ENCODE data around the gene TMPRSS7.

Gene TMPRSS7

DNA sequence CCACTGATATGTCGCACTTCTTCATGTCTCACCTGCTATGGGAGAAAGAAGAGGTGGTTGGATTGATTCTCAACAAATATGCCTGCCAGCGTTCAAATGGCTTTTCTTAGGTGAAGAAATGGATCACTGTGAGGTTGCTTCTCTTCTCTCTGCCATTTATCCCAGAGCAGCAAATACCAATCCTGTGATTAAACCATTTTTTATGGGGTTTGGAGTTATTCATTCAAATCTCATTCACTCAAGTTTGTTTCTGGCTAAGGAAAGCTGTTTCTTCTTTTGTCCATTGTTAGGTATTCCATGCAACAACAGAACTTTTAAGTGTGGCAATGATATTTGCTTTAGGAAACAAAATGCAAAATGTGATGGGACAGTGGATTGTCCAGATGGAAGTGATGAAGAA, 39.5 kb downstream of the TMPRSS7 start:
- no peak for DNase-seq
- H3K9me3 ChIP-seq (ENCODE audit: insufficient read depth, low read length, severe bottlenecking), result no peaks in the 10 kb centered on the region
- H3K79me2 ChIP-seq (ENCODE audit: insufficient read depth, low read length), result no peaks in the 10 kb centered on the region
- no peaks in the 10 kb centered on the region for H4K20me1 ChIP-seq (ENCODE audit: insufficient read depth, low read length)
- no peak for TF ChIP-seq EZH2 (IDR thresholded peaks at IDR 0.05; ENCODE audit: borderline replicate concordance, low read depth, low read length, severe bottlenecking)
- TF ChIP-seq, protein P1, sequence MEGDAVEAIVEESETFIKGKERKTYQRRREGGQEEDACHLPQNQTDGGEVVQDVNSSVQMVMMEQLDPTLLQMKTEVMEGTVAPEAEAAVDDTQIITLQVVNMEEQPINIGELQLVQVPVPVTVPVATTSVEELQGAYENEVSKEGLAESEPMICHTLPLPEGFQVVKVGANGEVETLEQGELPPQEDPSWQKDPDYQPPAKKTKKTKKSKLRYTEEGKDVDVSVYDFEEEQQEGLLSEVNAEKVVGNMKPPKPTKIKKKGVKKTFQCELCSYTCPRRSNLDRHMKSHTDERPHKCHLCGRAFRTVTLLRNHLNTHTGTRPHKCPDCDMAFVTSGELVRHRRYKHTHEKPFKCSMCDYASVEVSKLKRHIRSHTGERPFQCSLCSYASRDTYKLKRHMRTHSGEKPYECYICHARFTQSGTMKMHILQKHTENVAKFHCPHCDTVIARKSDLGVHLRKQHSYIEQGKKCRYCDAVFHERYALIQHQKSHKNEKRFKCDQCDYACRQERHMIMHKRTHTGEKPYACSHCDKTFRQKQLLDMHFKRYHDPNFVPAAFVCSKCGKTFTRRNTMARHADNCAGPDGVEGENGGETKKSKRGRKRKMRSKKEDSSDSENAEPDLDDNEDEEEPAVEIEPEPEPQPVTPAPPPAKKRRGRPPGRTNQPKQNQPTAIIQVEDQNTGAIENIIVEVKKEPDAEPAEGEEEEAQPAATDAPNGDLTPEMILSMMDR (IDR thresholded peaks at IDR 0.05; ENCODE audit: borderline replicate concordance, extremely low read depth, low read length, poor library complexity, severe bottlenecking), result no peak
- no peak overlapping the region for H3K4me3 ChIP-seq (ENCODE audit: low read depth in 1 of 2, low read length in 2 of 2)
- ATAC-seq (ENCODE audit: insufficient read depth, low read depth), result no peak
- no peak overlapping the region for H3K9ac ChIP-seq (ENCODE audit: low read depth, low read length)
- no peak overlapping the region for H3K27ac ChIP-seq (ENCODE audit: low read length)
- H3K4me2 ChIP-seq (ENCODE audit: insufficient read depth, low read length), result no peak overlapping the region
- H2AFZ ChIP-seq (ENCODE audit: low read depth, low read length), result no peak overlapping the region
- H3K36me3 ChIP-seq (ENCODE audit: insufficient read depth, low read length), result no peaks in the 10 kb centered on the region
- peaks cover 3% of the 10 kb centered on the region for H3K27me3 ChIP-seq (ENCODE audit: insufficient read depth, low read length, poor library complexity)
- H3K4me1 ChIP-seq (ENCODE audit: insufficient read depth, low read length), result peaks cover 9% of the 10 kb centered on the region

DNA sequence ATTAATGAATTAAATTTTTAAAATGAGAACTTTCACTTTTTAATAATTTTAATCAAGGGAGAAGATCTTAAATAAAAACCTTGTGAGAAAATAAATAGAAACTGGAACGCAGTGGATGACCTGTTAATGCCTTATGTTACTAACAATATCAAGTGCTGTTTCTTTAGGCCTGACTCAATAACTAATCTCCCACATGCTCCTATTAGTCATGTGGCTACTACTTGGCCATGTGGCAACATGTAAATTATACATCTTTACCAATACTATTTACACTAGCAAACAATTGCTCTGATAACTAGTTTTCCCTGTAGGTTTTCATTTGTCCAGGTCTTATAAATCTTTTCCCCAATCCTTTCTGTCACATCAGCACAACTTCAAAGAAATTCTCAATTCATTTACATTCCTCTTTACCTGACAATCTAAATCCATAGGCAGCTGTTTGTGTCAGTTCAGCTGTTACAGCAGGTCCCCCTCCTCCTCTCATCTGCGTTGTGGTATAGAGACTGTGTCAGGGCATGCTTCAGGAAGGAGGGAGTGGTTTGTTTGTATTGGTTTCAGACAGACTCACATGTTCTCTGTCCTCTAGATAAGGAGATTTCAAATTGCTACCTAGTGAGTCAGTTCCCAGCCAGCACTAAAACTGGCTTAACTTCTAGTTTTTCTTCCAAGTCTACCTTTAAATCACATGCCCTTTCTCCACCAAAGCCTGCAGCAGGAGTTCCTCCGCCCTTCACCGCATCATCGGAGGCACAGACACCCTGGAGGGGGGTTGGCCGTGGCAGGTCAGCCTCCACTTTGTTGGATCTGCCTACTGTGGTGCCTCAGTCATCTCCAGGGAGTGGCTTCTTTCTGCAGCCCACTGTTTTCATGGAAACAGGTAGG, 40.3 kb downstream of the TMPRSS7 start:
- 0 out of 4 replicates have a peak overlapping the region, but pooled peaks of 1 of the 2 experiments have one; percentile 5 for H3K4me3 ChIP-seq (ENCODE audit: low read depth in 1 of 2, low read length in 2 of 2)
- TF ChIP-seq, protein P1 (IDR thresholded peaks at IDR 0.05; ENCODE audit: borderline replicate concordance, extremely low read depth, low read length, poor library complexity, severe bottlenecking), result no peak
- no peak for TF ChIP-seq EZH2 (IDR thresholded peaks at IDR 0.05; ENCODE audit: borderline replicate concordance, low read depth, low read length, severe bottlenecking)
- no peaks in the 10 kb centered on the region for H3K36me3 ChIP-seq (ENCODE audit: insufficient read depth, low read length)
- peaks cover 9% of the 10 kb centered on the region for H3K4me1 ChIP-seq (ENCODE audit: insufficient read depth, low read length)
- no peak overlapping the region for H2AFZ ChIP-seq (ENCODE audit: low read depth, low read length)
- ATAC-seq (ENCODE audit: insufficient read depth, low read depth) (peak; percentile 99), DNase-seq (peak; percentile 55)
- H3K79me2 ChIP-seq (ENCODE audit: insufficient read depth, low read length), result no peaks in the 10 kb centered on the region
- no peaks in the 10 kb centered on the region for H4K20me1 ChIP-seq (ENCODE audit: insufficient read depth, low read length)
- H3K9me3 ChIP-seq (ENCODE audit: insufficient read depth, low read length, severe bottlenecking), result no peaks in the 10 kb centered on the region
- H3K27me3 ChIP-seq (ENCODE audit: insufficient read depth, low read length, poor library complexity), result peaks cover 3% of the 10 kb centered on the region
- H3K27ac ChIP-seq (ENCODE audit: low read length), result 0 out of 2 replicates have a peak overlapping the region, but pooled peaks have one; percentile 9
- H3K9ac ChIP-seq (ENCODE audit: low read depth, low read length), result no peak overlapping the region
- H3K4me2 ChIP-seq (ENCODE audit: insufficient read depth, low read length), result peak overlapping the region; percentile 38; the same call in 1 of the 2 replicates

DNA sequence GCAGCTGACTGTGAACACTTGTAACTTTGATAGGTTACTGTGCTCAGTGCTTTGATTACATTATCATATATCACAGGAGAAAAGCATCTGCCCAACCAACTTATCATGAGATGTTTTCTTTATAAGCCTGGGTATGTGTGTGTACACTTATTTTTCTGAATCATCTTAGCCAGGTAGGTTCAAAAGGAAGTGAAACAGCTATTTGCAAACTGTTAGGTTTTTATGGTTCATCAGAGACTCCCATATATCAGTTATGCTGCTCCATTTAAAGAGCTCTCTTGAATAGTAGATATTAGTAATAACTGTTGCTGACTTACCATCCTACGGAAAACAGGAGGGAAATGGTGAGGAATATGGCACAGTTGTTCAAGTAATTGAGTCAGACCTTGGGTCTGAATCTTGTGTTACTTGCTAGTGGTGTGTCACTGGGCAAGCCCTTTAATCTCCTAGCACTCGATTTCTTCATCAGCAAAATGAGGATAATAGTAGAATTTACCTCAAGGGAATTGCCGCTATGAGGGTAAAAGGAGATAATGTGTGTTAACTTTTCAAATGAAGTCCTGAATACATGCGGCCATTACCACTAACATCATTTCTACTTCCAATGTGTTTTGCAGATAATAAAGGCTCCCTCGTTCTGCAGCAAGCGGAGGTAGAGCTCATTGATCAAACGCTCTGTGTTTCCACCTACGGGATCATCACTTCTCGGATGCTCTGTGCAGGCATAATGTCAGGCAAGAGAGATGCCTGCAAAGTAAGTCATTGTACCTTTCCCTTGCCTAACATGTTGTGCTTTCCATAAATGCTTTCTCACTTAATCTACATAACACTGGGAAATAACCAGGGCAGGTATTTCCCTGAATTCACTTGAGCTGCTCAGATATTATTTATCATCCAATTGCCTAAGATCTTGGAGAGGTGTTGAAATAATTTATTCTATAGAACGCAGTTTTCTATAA, 43.9 kb downstream of the TMPRSS7 start:
- H4K20me1 ChIP-seq (ENCODE audit: insufficient read depth, low read length), result no peaks in the 10 kb centered on the region
- no peak for TF ChIP-seq EZH2 (IDR thresholded peaks at IDR 0.05; ENCODE audit: borderline replicate concordance, low read depth, low read length, severe bottlenecking)
- TF ChIP-seq, protein P1 (IDR thresholded peaks at IDR 0.05; ENCODE audit: borderline replicate concordance, extremely low read depth, low read length, poor library complexity, severe bottlenecking), result no peak

More for the DNA sequence above, 43.9 kb downstream of the TMPRSS7 start:
- H3K9me3 ChIP-seq (ENCODE audit: insufficient read depth, low read length, severe bottlenecking), result no peaks in the 10 kb centered on the region
- H3K9ac ChIP-seq (ENCODE audit: low read depth, low read length), result no peak overlapping the region
- H2AFZ ChIP-seq (ENCODE audit: low read depth, low read length), result no peak overlapping the region
- H3K79me2 ChIP-seq (ENCODE audit: insufficient read depth, low read length), result no peaks in the 10 kb centered on the region
- H3K4me3 ChIP-seq (ENCODE audit: low read depth in 1 of 2, low read length in 2 of 2), result no peak overlapping the region
- no peak for ATAC-seq (ENCODE audit: insufficient read depth, low read depth)
- H3K27ac ChIP-seq (ENCODE audit: low read length), result no peak overlapping the region
- peaks cover 3% of the 10 kb centered on the region for H3K27me3 ChIP-seq (ENCODE audit: insufficient read depth, low read length, poor library complexity)
- H3K36me3 ChIP-seq (ENCODE audit: insufficient read depth, low read length), result no peaks in the 10 kb centered on the region
- no peak overlapping the region for H3K4me2 ChIP-seq (ENCODE audit: insufficient read depth, low read length)
- H3K4me1 ChIP-seq (ENCODE audit: insufficient read depth, low read length), result peaks cover 6% of the 10 kb centered on the region
- no peak for DNase-seq

Data from DND-41 (cell line).